ENCODE data around the gene CHRNA4.

DNA sequence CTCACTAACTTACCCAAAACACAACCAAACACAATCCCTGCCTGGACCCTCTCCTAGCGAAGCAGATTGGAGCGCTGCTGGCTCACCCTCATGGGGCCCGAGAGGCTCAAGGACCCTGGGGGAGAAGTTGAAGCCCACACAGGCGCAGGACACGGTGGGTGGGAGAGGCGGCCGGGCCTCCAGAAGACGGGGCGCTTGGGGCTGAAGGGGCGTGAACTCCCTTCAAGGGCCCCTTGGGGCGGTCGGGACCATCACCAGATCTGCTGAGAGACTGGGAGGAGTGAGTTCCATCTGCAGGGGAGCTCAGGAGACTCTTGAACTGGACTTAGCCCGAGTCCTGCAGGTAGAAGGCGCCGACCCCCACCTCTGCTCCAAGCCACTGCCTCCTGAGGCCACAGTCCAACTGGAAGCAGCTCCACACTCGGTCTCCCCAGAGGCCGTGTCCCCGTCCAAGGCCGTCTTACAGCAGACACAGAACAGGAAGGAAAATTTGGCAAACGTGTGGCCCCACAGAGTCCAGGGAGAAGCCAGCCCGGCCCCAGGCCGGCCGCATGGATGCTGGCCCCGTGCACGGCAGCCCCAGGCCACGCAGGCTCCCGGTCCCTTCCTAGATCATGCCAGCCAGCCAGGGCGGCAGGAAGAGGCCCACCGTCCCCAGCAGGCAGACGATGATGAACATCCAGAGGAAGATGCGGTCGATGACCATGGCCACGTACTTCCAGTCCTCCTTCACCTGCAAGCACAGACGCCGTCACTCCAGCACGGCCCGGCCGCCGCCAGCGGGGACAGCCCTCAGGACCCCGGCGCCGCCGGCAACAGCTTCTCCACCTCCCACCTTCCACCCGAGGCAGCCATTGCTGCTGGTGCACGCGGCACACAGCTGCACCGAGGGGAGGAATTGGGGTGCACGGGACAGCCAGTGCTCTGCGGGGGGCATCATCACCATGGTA is 14.7 kb downstream of the CHRNA4 start:
- no peak for TF ChIP-seq POLR2A (IDR thresholded peaks at IDR 0.05)
- TF ChIP-seq, protein P1, sequence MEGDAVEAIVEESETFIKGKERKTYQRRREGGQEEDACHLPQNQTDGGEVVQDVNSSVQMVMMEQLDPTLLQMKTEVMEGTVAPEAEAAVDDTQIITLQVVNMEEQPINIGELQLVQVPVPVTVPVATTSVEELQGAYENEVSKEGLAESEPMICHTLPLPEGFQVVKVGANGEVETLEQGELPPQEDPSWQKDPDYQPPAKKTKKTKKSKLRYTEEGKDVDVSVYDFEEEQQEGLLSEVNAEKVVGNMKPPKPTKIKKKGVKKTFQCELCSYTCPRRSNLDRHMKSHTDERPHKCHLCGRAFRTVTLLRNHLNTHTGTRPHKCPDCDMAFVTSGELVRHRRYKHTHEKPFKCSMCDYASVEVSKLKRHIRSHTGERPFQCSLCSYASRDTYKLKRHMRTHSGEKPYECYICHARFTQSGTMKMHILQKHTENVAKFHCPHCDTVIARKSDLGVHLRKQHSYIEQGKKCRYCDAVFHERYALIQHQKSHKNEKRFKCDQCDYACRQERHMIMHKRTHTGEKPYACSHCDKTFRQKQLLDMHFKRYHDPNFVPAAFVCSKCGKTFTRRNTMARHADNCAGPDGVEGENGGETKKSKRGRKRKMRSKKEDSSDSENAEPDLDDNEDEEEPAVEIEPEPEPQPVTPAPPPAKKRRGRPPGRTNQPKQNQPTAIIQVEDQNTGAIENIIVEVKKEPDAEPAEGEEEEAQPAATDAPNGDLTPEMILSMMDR (IDR thresholded peaks at IDR 0.05): no peak
